OCI-LY1 (cell line): ENCODE data around the gene RASA3.

ENCODE experiments used
- H2AFZ ChIP-seq: fragments of 200-600 bp; sonication (generic), shearing (Covaris generic); 2 replicates; pipeline ENCODE4 v1.6.0; 2014; ENCODE audit warnings: antibody characterized with exemption, mild to moderate bottlenecking, low read length
- H3F3A ChIP-seq: fragments of 200-600 bp; sonication (generic), shearing (Covaris generic); 2 replicates; pipeline ENCODE4 v1.6.0; 2014; ENCODE audit warnings: mild to moderate bottlenecking, antibody characterized with exemption, low read length, moderate library complexity; ENCODE audit not compliant: insufficient read depth
- H3K27ac ChIP-seq: fragments of 200-600 bp; sonication (generic); 2 replicates; pipeline ENCODE4 v1.5.1; 2014; ENCODE audit warnings: low read length, mixed run types, mild to moderate bottlenecking, low read depth; ENCODE audit not compliant: poor library complexity, severe bottlenecking
- H3K27me3 ChIP-seq: fragments of 200-600 bp; sonication (generic); 2 replicates; pipeline ENCODE4 v1.6.0; 2014; ENCODE audit warnings: antibody characterized with exemption, mild to moderate bottlenecking, low read length, moderate library complexity; ENCODE audit not compliant: insufficient read depth
- H3K36me3 ChIP-seq: fragments of 200-600 bp; sonication (generic); 2 replicates; pipeline ENCODE4 v1.6.1; 2014; ENCODE audit warnings: mild to moderate bottlenecking, antibody characterized with exemption, low read length, moderate library complexity, mixed read lengths; ENCODE audit not compliant: insufficient read depth
- H3K4me1 ChIP-seq: fragments of 200-600 bp; sonication (generic); 2 replicates; pipeline ENCODE4 v1.5.1; 2014; ENCODE audit warnings: mild to moderate bottlenecking, low read length, moderate library complexity; ENCODE audit not compliant: insufficient read depth, severe bottlenecking
- H3K4me2 ChIP-seq: fragments of 200-600 bp; sonication (generic), shearing (Covaris generic); 2 replicates; pipeline ENCODE4 v1.6.1; 2014; ENCODE audit warnings: low read length
- H3K4me3 ChIP-seq: fragments of 200-600 bp; sonication (generic); 2 replicates; pipeline ENCODE4 v1.5.1; 2014; ENCODE audit warnings: low read length, low read depth, mild to moderate bottlenecking, mixed read lengths; ENCODE audit not compliant: poor library complexity, severe bottlenecking
- H3K79me2 ChIP-seq: fragments of 200-600 bp; shearing (Covaris generic); 2 replicates; pipeline ENCODE4 v1.6.1; 2016; ENCODE audit warnings: mixed run types, low read length, mixed read lengths; ENCODE audit not compliant: insufficient read depth
- H3K9ac ChIP-seq: fragments of 200-600 bp; sonication (generic), shearing (Covaris generic); 2 replicates; pipeline ENCODE4 v1.6.1; 2014; ENCODE audit warnings: mild to moderate bottlenecking, low read length, mixed read lengths
- H3K9me2 ChIP-seq: fragments of 200-600 bp; sonication (generic), shearing (Covaris generic); 2 replicates; pipeline ENCODE4 v1.6.1; 2014; ENCODE audit warnings: low read depth, mild to moderate bottlenecking, low read length, mixed read lengths
- H3K9me3 ChIP-seq: fragments of 200-600 bp; shearing (Covaris generic); 2 replicates; pipeline ENCODE4 v1.6.1; 2014; ENCODE audit warnings: low read length, mixed read lengths
- H4K20me1 ChIP-seq: fragments of 200-600 bp; sonication (generic), shearing (Covaris generic); 2 replicates; pipeline ENCODE4 v1.6.0; 2016; ENCODE audit warnings: mild to moderate bottlenecking, low read length; ENCODE audit not compliant: insufficient read depth
- CTCF ChIP-seq: fragments of 200-600 bp; sonication (generic), shearing (Covaris generic); IDR thresholded peaks from 2 replicates; pipeline ENCODE4 v1.5.1; 2017; ENCODE audit warnings: mild to moderate bottlenecking, antibody characterized with exemption, low read length, moderate library complexity, mixed read lengths
- EZH2 ChIP-seq: fragments of 200-600 bp; sonication (generic), shearing (Covaris generic); IDR thresholded peaks from 2 replicates; pipeline ENCODE4 v1.8.0; 2017; ENCODE audit warnings: borderline replicate concordance, mixed run types, mild to moderate bottlenecking, antibody characterized with exemption, low read length, moderate library complexity, mixed read lengths

Gene RASA3

GRCh38 chr13:113999618-113999910, 132.9 kb downstream of the RASA3 start:
- Histone ChIP-seq H3K9ac (no peak overlapping the region), H3K4me3 (no peak overlapping the region), H3K4me1 (no peaks in the 10 kb centered on the region), H3K9me3 (no peaks in the 10 kb centered on the region), H3K79me2 (no peaks in the 10 kb centered on the region), H3K9me2 (no peaks in the 10 kb centered on the region), H3K27ac (no peak overlapping the region), H4K20me1 (no peaks in the 10 kb centered on the region), H3F3A (peaks cover 9% of the 10 kb centered on the region; the same call in 1 of the 2 replicates), H3K36me3 (peaks cover 79% of the 10 kb centered on the region; the same call in 1 of the 2 replicates), H3K4me2 (no peak overlapping the region), H3K27me3 (no peaks in the 10 kb centered on the region), H2AFZ (no peak overlapping the region)
- TF ChIP-seq CTCF (no peak), EZH2 (no peak)

GRCh38 chr13:113998781-113999617, 133.4 kb downstream of the RASA3 start:
- peaks cover 5% of the 10 kb centered on the region; the same call in 1 of the 2 replicates for H3F3A ChIP-seq
- H3K4me2 ChIP-seq, result no peak overlapping the region
- peaks cover 2% of the 10 kb centered on the region for H3K4me1 ChIP-seq
- H3K4me3 ChIP-seq, result no peak overlapping the region
- no peak overlapping the region for H3K27ac ChIP-seq
- H3K27me3 ChIP-seq, result no peaks in the 10 kb centered on the region
- no peaks in the 10 kb centered on the region for H3K79me2 ChIP-seq
- peaks cover 81% of the 10 kb centered on the region; the same call in 1 of the 2 replicates for H3K36me3 ChIP-seq
- no peaks in the 10 kb centered on the region for H4K20me1 ChIP-seq
- H3K9me3 ChIP-seq, result no peaks in the 10 kb centered on the region
- H3K9me2 ChIP-seq, result no peaks in the 10 kb centered on the region
- TF ChIP-seq CTCF, result no peak
- TF ChIP-seq EZH2, result no peak
- no peak overlapping the region for H3K9ac ChIP-seq
- H2AFZ ChIP-seq, result no peak overlapping the region

GRCh38 chr13:113997845-113998751, 134.3 kb downstream of the RASA3 start:
- Histone ChIP-seq H3F3A (no peaks in the 10 kb centered on the region), H3K79me2 (no peaks in the 10 kb centered on the region), H3K9ac (no peak overlapping the region), H3K4me2 (no peak overlapping the region), H4K20me1 (no peaks in the 10 kb centered on the region), H2AFZ (no peak overlapping the region), H3K9me2 (no peaks in the 10 kb centered on the region), H3K27ac (no peak overlapping the region), H3K27me3 (no peaks in the 10 kb centered on the region), H3K9me3 (no peaks in the 10 kb centered on the region), H3K4me3 (no peak overlapping the region), H3K36me3 (peaks cover 79% of the 10 kb centered on the region; the same call in 1 of the 2 replicates), H3K4me1 (peaks cover 5% of the 10 kb centered on the region)
- TF ChIP-seq CTCF (no peak), EZH2 (no peak)
